HCT116 (cell line): ENCODE measurements around the gene SEMA3F. TPM values are rescaled to one million over a fixed set of nuclear protein-coding genes. Genes with fewer than 3 reads are reported as not detected.

Experiments
- ATAC-seq: fragments of 200-7000 bp; cut with Tn5 transposase; 2 replicates; pipeline ENCODE4 v1.9.1; 2020; ENCODE audit warnings: mild to moderate bottlenecking, moderate library complexity
- BruUV-seq: library from RNA; stranded (reverse); fragments of 400-500 nt; replicated peaks from 2 replicates; lab custom pipeline; 2021; lab: Mats Ljungman, UMichigan
- CTCF ChIA-PET: fragments of 300-600 bp; sonication (Branson Sonifier 250); formaldehyde crosslinking; loops from one replicate; lab custom pipeline; 2021; ENCODE audit warnings: antibody characterized with exemption; lab: Charles Lee
- POLR2A ChIA-PET: fragments of 300-600, 350-600 bp; sonication (Branson Sonifier 250); formaldehyde crosslinking; loops from one replicate; lab custom pipeline; 2021; ENCODE audit warnings: antibody characterized with exemption; lab: Charles Lee
- RAD21 ChIA-PET, 2 experiments: fragments of 300-600 bp; sonication (Branson Sonifier 250); formaldehyde crosslinking; loops; one replicate each; lab custom pipeline; 2023; ENCODE audit warnings: low total read pairs in 2 of 2; ENCODE audit not compliant: uncharacterized antibody in 2 of 2, unreplicated experiment in 2 of 2, low non-redundant PET in 1 of 2; lab: Charles Lee
- DNase-seq: peaks from one replicate; pipeline ENCODE4 v3.0.0-alpha.2; 2010; ENCODE audit warnings: low read depth, low spot score
- H2AFZ ChIP-seq: fragments of 200-600 bp; shearing (Covaris generic), sonication (generic); 2 replicates; pipeline ENCODE4 v1.6.1; 2017; ENCODE audit warnings: low read depth, mixed run types, mixed read lengths, antibody characterized with exemption, low read length; ENCODE audit not compliant: poor library complexity, severe bottlenecking
- H3K27ac ChIP-seq: 2 replicates; pipeline ENCODE4 v1.5.1; 2012; ENCODE audit warnings: low read depth, low read length
- H3K27me3 ChIP-seq: fragments of 200-600 bp; sonication (generic); 2 replicates; pipeline ENCODE4 v1.6.1; 2016; ENCODE audit warnings: mixed run types, low read length, mixed read lengths; ENCODE audit not compliant: insufficient read depth
- H3K36me3 ChIP-seq, 2 experiments: fragments of 200-500 bp in 1 of 2; fragments of 200-600 bp in 1 of 2; sonication (Bioruptor generic) in 1 of 2; sonication (generic) in 1 of 2; 2 replicates each; pipeline versions ENCODE4 v1.5.1 to v1.6.1; 2014 to 2016; ENCODE audit warnings: low read length in 2 of 2, inconsistent platforms in 1 of 2, mixed read lengths in 1 of 2, mixed run types in 1 of 2; ENCODE audit not compliant: insufficient read depth in 2 of 2, control insufficient read depth in 1 of 2
- H3K4me1 ChIP-seq, 2 experiments: fragments of 200-600 bp in 1 of 2; sonication (generic) in 1 of 2; 2 replicates each; pipeline versions ENCODE4 v1.5.1 to v1.6.1; 2012 to 2017; ENCODE audit warnings: low read length in 2 of 2, inconsistent platforms in 1 of 2, mild to moderate bottlenecking in 1 of 2, mixed read lengths in 1 of 2, mixed run types in 1 of 2, moderate library complexity in 1 of 2; ENCODE audit not compliant: insufficient read depth in 2 of 2, control insufficient read depth in 1 of 2
- H3K4me2 ChIP-seq: fragments of 200-600 bp; sonication (generic); 2 replicates; pipeline ENCODE4 v1.6.1; 2017; ENCODE audit warnings: mixed run types, low read length, mixed read lengths
- H3K4me3 ChIP-seq, 2 experiments: fragments of 200-600 bp in 1 of 2; sonication (generic) in 1 of 2; replicated peaks in 1 of 2; 2 replicates each; pipeline ENCODE4 v1.5.1; 2011 to 2016; ENCODE audit warnings: low read length in 2 of 2, control low read depth in 1 of 2, low read depth in 1 of 2, mild to moderate bottlenecking in 1 of 2, mixed read lengths in 1 of 2, mixed run types in 1 of 2
- H3K79me2 ChIP-seq: fragments of 200-600 bp; sonication (generic); 2 replicates; pipeline ENCODE4 v1.6.1; 2017; ENCODE audit warnings: mild to moderate bottlenecking, mixed run types, low read length, moderate library complexity, mixed read lengths; ENCODE audit not compliant: insufficient read depth
- H3K9ac ChIP-seq: fragments of 200-600 bp; sonication (generic); 2 replicates; pipeline ENCODE4 v1.6.1; 2016; ENCODE audit warnings: low read length, mixed read lengths
- H3K9me2 ChIP-seq: fragments of 200-600 bp; sonication (generic), shearing (Covaris generic); 2 replicates; pipeline ENCODE4 v1.6.1; 2017; ENCODE audit warnings: mixed run types, mild to moderate bottlenecking, moderate library complexity; ENCODE audit not compliant: insufficient read depth
- H3K9me3 ChIP-seq, 2 experiments: fragments of 200-500 bp in 1 of 2; fragments of 200-600 bp in 1 of 2; sonication (Bioruptor generic) in 1 of 2; sonication (generic) in 1 of 2; 2 replicates each; pipeline ENCODE4 v1.6.1; 2014 to 2017; ENCODE audit warnings: low read length in 2 of 2, mixed read lengths in 2 of 2, inconsistent platforms in 1 of 2, low read depth in 1 of 2, mild to moderate bottlenecking in 1 of 2, mixed run types in 1 of 2, moderate library complexity in 1 of 2; ENCODE audit not compliant: control insufficient read depth in 1 of 2, insufficient read depth in 1 of 2
- H4K20me1 ChIP-seq: fragments of 200-600 bp; sonication (generic), shearing (Covaris generic); 2 replicates; pipeline ENCODE4 v1.6.1; 2017; ENCODE audit warnings: mixed run types, mild to moderate bottlenecking, moderate library complexity; ENCODE audit not compliant: insufficient read depth
- CEBPB ChIP-seq: IDR thresholded peaks from 2 replicates; pipeline ENCODE4 v1.6.1; 2012; ENCODE audit warnings: low read depth
- EGR1 ChIP-seq: IDR thresholded peaks from 2 replicates; pipeline ENCODE4 v1.6.1; 2012; ENCODE audit warnings: low read depth
- ELF1 ChIP-seq: IDR thresholded peaks from 2 replicates; pipeline ENCODE4 v1.6.1; 2012; ENCODE audit warnings: low read depth, borderline replicate concordance
- EZH2 ChIP-seq: fragments of 200-600 bp; sonication (generic); IDR thresholded peaks from 2 replicates; pipeline ENCODE4 v1.6.1; 2017; ENCODE audit warnings: antibody characterized with exemption, mixed run types
- JUND ChIP-seq: IDR thresholded peaks from 2 replicates; pipeline ENCODE4 v1.6.1; 2012
- RAD21 ChIP-seq: IDR thresholded peaks from 2 replicates; pipeline ENCODE4 v1.6.1; 2012; ENCODE audit warnings: low read depth, mild to moderate bottlenecking
- intact Hi-C: fragments of 100-400 bp; cut with micrococcal nuclease; formaldehyde crosslinking; loops from 2 replicates; pipeline ENCODE4 v1.10.0; 2022
- total RNA-seq: library from RNA; stranded (reverse); gene quantifications from one replicate; pipeline ENCODE4 v1.2.1, GENCODE V29; 2021; ENCODE audit not compliant: unreplicated experiment
- TF ChIP-seq, protein P1 (sequence below), 3 experiments: fragments of 200-600 bp in 1 of 3; sonication (generic) in 1 of 3; IDR thresholded peaks in 2 of 3; conservative IDR thresholded peaks in 1 of 3; 2 replicates each; pipeline ENCODE4 v1.5.1; 2012 to 2017; ENCODE audit warnings: low read depth in 2 of 3, low read length in 2 of 3, antibody characterized with exemption in 1 of 3, borderline replicate concordance in 1 of 3, control low read depth in 1 of 3, mild to moderate bottlenecking in 1 of 3, mixed read lengths in 1 of 3, mixed run types in 1 of 3, moderate library complexity in 1 of 3; ENCODE audit not compliant: insufficient read depth in 1 of 3

SEMA3F gene
- total RNA-seq, 1 experiment from 2014 or later: 15.7 TPM

DNA sequence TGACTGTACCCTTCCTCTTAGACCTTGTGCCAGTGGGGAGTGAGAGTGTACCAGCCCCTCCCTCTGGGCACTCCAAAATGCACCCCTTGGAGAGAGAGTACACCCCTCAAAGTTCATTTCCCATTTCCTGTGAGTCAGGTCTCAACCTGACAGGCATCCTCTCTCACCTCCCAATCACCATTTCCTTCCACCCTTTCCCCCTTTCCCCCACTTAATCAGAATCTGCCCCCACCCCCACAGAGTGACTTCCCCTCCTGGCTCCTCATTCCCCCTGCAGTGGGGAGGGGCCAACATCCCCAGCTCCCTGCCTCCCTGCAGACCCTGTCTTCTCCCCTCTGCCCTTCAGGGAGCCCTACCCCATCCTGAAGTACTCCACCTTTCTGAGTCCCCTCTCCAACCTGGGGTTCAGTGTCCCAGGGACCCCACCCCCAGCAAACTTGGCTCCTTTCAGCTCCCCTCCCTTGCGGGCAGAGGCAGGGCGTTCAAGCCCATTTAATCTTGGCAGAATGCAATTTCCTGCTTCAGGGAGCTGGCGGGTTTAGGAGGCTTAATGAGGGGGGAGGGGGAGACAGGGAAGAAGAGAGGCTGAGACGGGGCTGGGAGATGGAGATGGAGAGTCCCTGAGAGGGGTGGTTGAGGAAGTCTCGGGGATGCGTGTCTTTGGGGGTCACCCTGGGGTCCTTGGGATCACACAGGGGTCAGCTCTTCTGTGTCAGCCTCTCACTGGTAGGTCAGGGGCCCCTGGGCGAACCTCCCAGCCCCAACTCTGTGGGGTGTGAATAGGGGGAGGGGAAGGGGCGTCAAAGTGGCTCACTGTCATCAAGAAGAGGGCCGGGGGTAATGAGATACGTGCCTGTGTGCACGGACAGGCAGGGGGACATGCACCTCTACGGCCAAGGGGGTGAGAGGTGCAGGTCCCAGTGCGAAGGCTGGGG lies 16.6 kb upstream of the SEMA3F start:
- H4K20me1 ChIP-seq: no peaks in the 10 kb centered on the region
- intact Hi-C loops: no loop called here
- ChIA-PET POLR2A (interaction anchor here (0.7 kb wide), 1 partner anchor 183 kb away, joined by 3 read pairs; no protein-coding TSS in a partner anchor), RAD21 (no interaction called here), CTCF (no interaction called here)
- no peak overlapping the region for H2AFZ ChIP-seq
- H3K4me2 ChIP-seq: no peak overlapping the region
- ATAC-seq (no peak), DNase-seq (no peak)
- H3K9me3 ChIP-seq: no peaks in the 10 kb centered on the region
- H3K9ac ChIP-seq: no peak overlapping the region
- BruUV-seq: no TSS peak
- no peak overlapping the region for H3K27ac ChIP-seq
- H3K27me3 ChIP-seq: no peaks in the 10 kb centered on the region
- no peak overlapping the region for H3K4me3 ChIP-seq
- no peak for TF ChIP-seq EZH2
- no peak for TF ChIP-seq RAD21
- TF ChIP-seq, protein P1, sequence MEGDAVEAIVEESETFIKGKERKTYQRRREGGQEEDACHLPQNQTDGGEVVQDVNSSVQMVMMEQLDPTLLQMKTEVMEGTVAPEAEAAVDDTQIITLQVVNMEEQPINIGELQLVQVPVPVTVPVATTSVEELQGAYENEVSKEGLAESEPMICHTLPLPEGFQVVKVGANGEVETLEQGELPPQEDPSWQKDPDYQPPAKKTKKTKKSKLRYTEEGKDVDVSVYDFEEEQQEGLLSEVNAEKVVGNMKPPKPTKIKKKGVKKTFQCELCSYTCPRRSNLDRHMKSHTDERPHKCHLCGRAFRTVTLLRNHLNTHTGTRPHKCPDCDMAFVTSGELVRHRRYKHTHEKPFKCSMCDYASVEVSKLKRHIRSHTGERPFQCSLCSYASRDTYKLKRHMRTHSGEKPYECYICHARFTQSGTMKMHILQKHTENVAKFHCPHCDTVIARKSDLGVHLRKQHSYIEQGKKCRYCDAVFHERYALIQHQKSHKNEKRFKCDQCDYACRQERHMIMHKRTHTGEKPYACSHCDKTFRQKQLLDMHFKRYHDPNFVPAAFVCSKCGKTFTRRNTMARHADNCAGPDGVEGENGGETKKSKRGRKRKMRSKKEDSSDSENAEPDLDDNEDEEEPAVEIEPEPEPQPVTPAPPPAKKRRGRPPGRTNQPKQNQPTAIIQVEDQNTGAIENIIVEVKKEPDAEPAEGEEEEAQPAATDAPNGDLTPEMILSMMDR (IDR thresholded peaks at IDR 0.05 in 2 of 3, conservative IDR thresholded peaks at IDR 0.05 in 1 of 3; ENCODE audit: borderline replicate concordance in 1 of 3, insufficient read depth in 1 of 3, low read depth in 2 of 3, low read length in 2 of 3): no peak
- TF ChIP-seq ELF1: no peak
- no peak for TF ChIP-seq CEBPB
- no peak for TF ChIP-seq JUND
- no peak for TF ChIP-seq EGR1
- H3K4me1 ChIP-seq: no peaks in the 10 kb centered on the region
- no peaks in the 10 kb centered on the region for H3K79me2 ChIP-seq
- no peaks in the 10 kb centered on the region for H3K36me3 ChIP-seq
- H3K9me2 ChIP-seq: no peaks in the 10 kb centered on the region
